Ovary (tissue), 3 donors: ENCODE data around the gene EPHA7.

Experiments used
- CTCF ChIP-seq, 3 donors: fragments of 450-650 bp in 2 of 3; fragments of 200-600 bp in 1 of 3; IDR thresholded peaks; one replicate each; pipeline versions ENCODE4 v1.5.1 to v1.8.0; 2016 to 2022; ENCODE audit warnings: antibody characterized with exemption in 3 of 3, mild to moderate bottlenecking in 1 of 3
- POLR2A ChIP-seq: fragments of 450-650 bp; IDR thresholded peaks from one replicate; pipeline ENCODE4 v1.6.1; 2017; ENCODE audit warnings: antibody characterized with exemption, mild to moderate bottlenecking, moderate library complexity
- donor health status: DM: no; HTN: no; CAD: no.

- TF ChIP-seq CTCF (IDR thresholded peaks at IDR 0.05) (no peak), POLR2A (no peak)
Measured at GRCh38 chr6:93468291-93468690, 48.9 kb upstream of the EPHA7 start.
